Neural cell (in vitro differentiated cells): Measurements from ENCODE around the gene EXD3. TPM values are rescaled to one million over a fixed set of nuclear protein-coding genes. Genes with fewer than 3 reads are reported as not detected.

Experiments
- H2AFZ ChIP-seq: fragments of 200-600, 300-800 bp; sonication (generic), shearing (Covaris generic); 2 replicates; pipeline ENCODE4 v1.6.0; 2014; ENCODE audit warnings: low read depth, mild to moderate bottlenecking, antibody characterized with exemption, low read length, moderate library complexity
- H3F3A ChIP-seq: fragments of 200-600 bp; shearing (Covaris generic); 2 replicates; pipeline ENCODE4 v1.6.1; 2016; ENCODE audit warnings: mild to moderate bottlenecking, moderate library complexity, mixed read lengths, antibody characterized with exemption, low read length; ENCODE audit not compliant: insufficient read depth, poor library complexity, severe bottlenecking
- H3K27ac ChIP-seq: fragments of 200-600, 300-800 bp; sonication (generic), shearing (Covaris generic); 2 replicates; pipeline ENCODE4 v1.5.1; 2014; ENCODE audit warnings: mild to moderate bottlenecking, low read length, moderate library complexity
- H3K27me3 ChIP-seq: fragments of 300-800, 200-600 bp; sonication (generic), shearing (Covaris generic); 2 replicates; pipeline ENCODE4 v1.6.0; 2014; ENCODE audit warnings: mild to moderate bottlenecking, low read depth, low read length, moderate library complexity; ENCODE audit not compliant: insufficient read depth
- H3K36me3 ChIP-seq: fragments of 300-800, 200-600 bp; sonication (generic), shearing (Covaris generic); 2 replicates; pipeline ENCODE4 v1.5.1; 2014; ENCODE audit warnings: mild to moderate bottlenecking, antibody characterized with exemption, low read length, moderate library complexity; ENCODE audit not compliant: insufficient read depth
- H3K4me2 ChIP-seq: fragments of 300-800, 200-600 bp; sonication (generic), shearing (Covaris generic); 2 replicates; pipeline ENCODE4 v1.6.0; 2014; ENCODE audit warnings: mild to moderate bottlenecking, low read length
- H3K4me3 ChIP-seq: fragments of 300-800, 200-600 bp; sonication (generic), shearing (Covaris generic); 2 replicates; pipeline ENCODE4 v1.5.1; 2014; ENCODE audit warnings: mild to moderate bottlenecking, low read length, moderate library complexity
- H3K79me2 ChIP-seq: fragments of 200-600 bp; shearing (Covaris generic); replicated peaks from 2 replicates; pipeline ENCODE4 v1.6.0; 2014; ENCODE audit warnings: mild to moderate bottlenecking, low read length, moderate library complexity; ENCODE audit not compliant: insufficient read depth
- H3K9ac ChIP-seq: fragments of 300-800, 200-600 bp; sonication (generic), shearing (Covaris generic); 2 replicates; pipeline ENCODE4 v1.6.1; 2016; ENCODE audit warnings: mild to moderate bottlenecking, low read length, mixed read lengths
- H3K9me2 ChIP-seq: fragments of 200-600 bp; shearing (Covaris generic); 2 replicates; pipeline ENCODE4 v1.6.1; 2016; ENCODE audit warnings: mild to moderate bottlenecking, low read length, mixed read lengths; ENCODE audit not compliant: insufficient read depth
- H3K9me3 ChIP-seq: fragments of 200-600, 300-800 bp; sonication (generic), shearing (Covaris generic); 2 replicates; pipeline ENCODE4 v1.6.1; 2016; ENCODE audit warnings: mild to moderate bottlenecking, mixed run types, low read length, moderate library complexity, mixed read lengths
- H4K20me1 ChIP-seq: fragments of 200-600 bp; shearing (Covaris generic); 2 replicates; pipeline ENCODE4 v1.6.1; 2016; ENCODE audit warnings: mild to moderate bottlenecking, mixed run types; ENCODE audit not compliant: insufficient read depth
- EP300 ChIP-seq: fragments of 450-650 bp; conservative IDR thresholded peaks from 2 replicates; pipeline ENCODE4 v1.6.1; 2014; ENCODE audit warnings: antibody characterized with exemption, mild to moderate bottlenecking, moderate library complexity; ENCODE audit not compliant: poor library complexity, severe bottlenecking
- EZH2 ChIP-seq: fragments of 200-600, 300-800 bp; shearing (Covaris generic), sonication (generic); IDR thresholded peaks from 2 replicates; pipeline ENCODE4 v1.6.1; 2014; ENCODE audit warnings: antibody characterized with exemption, low read length, borderline replicate concordance, mild to moderate bottlenecking; ENCODE audit not compliant: insufficient read depth, poor library complexity, severe bottlenecking
- MXI1 ChIP-seq: fragments of 450-650 bp; conservative IDR thresholded peaks from 2 replicates; pipeline ENCODE4 v1.6.1; 2014; ENCODE audit warnings: antibody characterized with exemption, mild to moderate bottlenecking; ENCODE audit not compliant: poor library complexity, severe bottlenecking
- POLR2AphosphoS5 ChIP-seq: IDR thresholded peaks from 2 replicates; pipeline ENCODE4 v1.6.1; 2012
- RAD21 ChIP-seq: fragments of 450-650 bp; conservative IDR thresholded peaks from 2 replicates; pipeline ENCODE4 v1.6.1; 2014; ENCODE audit warnings: antibody characterized with exemption, mild to moderate bottlenecking, moderate library complexity
- SMC3 ChIP-seq: fragments of 450-650 bp; conservative IDR thresholded peaks from 2 replicates; pipeline ENCODE4 v1.6.1; 2014; ENCODE audit warnings: antibody characterized with exemption, mild to moderate bottlenecking, moderate library complexity; ENCODE audit not compliant: poor library complexity
- TAF1 ChIP-seq: IDR thresholded peaks from 2 replicates; pipeline ENCODE4 v1.6.1; 2012; ENCODE audit warnings: low read depth
- polyA plus RNA-seq: library from polyadenylated mRNA; depleted of rRNA; stranded (reverse); fragments of >200 nt; gene quantifications from 2 replicates; pipeline ENCODE4 v1.2.3, GENCODE V29; 2014
- TF ChIP-seq, protein P1 (sequence below): IDR thresholded peaks from 2 replicates; pipeline ENCODE4 v1.6.1; 2012; ENCODE audit warnings: borderline replicate concordance
- TF ChIP-seq, protein P2 (sequence below): fragments of 450-650 bp; IDR thresholded peaks from 2 replicates; pipeline ENCODE4 v1.5.1; 2014; ENCODE audit warnings: antibody characterized with exemption, mild to moderate bottlenecking, moderate library complexity; ENCODE audit not compliant: poor library complexity, severe bottlenecking

EXD3 gene
- polyA plus RNA-seq, 1 donor from 2014 or later: 32.9 TPM

DNA sequence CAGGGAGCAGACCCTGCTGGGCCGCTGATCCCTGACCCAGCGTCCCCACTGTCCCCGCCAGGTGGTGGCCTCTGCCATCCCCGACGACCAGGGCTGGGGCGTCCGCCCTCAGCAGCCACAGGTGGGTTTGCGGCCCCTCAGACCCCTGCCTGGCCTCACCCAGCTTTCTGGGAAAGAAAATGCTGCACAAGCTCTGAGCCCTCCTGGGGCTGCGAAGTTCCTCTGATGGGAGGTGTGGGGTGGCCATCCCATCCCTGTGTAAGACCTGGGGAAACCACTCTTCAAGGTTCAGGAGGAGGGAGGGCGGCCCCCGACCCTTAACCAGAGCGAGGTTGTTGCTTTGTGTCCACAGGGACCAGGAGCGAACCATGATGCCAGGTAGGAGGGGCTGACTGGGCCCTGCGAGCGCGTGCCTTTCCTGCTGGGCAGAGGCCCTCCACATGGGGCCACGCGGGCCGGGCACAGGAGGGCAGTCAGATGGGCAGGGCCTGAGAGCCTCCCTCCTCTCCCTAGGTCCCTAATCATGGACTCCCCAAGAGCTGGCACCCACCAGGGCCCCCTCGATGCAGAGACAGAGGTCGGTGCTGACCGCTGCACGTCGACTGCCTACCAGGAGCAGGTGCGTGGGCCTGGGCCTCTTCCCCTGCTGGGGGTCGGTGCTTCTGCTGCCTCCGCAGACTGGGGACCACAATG lies 7.9 kb upstream of the EXD3 start:
- TF ChIP-seq EZH2: no peak
- no peak for TF ChIP-seq MXI1
- TF ChIP-seq, protein P1, sequence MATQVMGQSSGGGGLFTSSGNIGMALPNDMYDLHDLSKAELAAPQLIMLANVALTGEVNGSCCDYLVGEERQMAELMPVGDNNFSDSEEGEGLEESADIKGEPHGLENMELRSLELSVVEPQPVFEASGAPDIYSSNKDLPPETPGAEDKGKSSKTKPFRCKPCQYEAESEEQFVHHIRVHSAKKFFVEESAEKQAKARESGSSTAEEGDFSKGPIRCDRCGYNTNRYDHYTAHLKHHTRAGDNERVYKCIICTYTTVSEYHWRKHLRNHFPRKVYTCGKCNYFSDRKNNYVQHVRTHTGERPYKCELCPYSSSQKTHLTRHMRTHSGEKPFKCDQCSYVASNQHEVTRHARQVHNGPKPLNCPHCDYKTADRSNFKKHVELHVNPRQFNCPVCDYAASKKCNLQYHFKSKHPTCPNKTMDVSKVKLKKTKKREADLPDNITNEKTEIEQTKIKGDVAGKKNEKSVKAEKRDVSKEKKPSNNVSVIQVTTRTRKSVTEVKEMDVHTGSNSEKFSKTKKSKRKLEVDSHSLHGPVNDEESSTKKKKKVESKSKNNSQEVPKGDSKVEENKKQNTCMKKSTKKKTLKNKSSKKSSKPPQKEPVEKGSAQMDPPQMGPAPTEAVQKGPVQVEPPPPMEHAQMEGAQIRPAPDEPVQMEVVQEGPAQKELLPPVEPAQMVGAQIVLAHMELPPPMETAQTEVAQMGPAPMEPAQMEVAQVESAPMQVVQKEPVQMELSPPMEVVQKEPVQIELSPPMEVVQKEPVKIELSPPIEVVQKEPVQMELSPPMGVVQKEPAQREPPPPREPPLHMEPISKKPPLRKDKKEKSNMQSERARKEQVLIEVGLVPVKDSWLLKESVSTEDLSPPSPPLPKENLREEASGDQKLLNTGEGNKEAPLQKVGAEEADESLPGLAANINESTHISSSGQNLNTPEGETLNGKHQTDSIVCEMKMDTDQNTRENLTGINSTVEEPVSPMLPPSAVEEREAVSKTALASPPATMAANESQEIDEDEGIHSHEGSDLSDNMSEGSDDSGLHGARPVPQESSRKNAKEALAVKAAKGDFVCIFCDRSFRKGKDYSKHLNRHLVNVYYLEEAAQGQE: no peak
- no peak for TF ChIP-seq POLR2AphosphoS5
- TF ChIP-seq RAD21: no peak
- TF ChIP-seq TAF1: no peak
- no peak for TF ChIP-seq EP300
- no peak for TF ChIP-seq SMC3
- TF ChIP-seq, protein P2, sequence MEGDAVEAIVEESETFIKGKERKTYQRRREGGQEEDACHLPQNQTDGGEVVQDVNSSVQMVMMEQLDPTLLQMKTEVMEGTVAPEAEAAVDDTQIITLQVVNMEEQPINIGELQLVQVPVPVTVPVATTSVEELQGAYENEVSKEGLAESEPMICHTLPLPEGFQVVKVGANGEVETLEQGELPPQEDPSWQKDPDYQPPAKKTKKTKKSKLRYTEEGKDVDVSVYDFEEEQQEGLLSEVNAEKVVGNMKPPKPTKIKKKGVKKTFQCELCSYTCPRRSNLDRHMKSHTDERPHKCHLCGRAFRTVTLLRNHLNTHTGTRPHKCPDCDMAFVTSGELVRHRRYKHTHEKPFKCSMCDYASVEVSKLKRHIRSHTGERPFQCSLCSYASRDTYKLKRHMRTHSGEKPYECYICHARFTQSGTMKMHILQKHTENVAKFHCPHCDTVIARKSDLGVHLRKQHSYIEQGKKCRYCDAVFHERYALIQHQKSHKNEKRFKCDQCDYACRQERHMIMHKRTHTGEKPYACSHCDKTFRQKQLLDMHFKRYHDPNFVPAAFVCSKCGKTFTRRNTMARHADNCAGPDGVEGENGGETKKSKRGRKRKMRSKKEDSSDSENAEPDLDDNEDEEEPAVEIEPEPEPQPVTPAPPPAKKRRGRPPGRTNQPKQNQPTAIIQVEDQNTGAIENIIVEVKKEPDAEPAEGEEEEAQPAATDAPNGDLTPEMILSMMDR: no peak
- Histone ChIP-seq H3K27me3 (no peaks in the 10 kb centered on the region), H3K4me2 (no peak overlapping the region), H3K9me3 (no peaks in the 10 kb centered on the region), H3F3A (no peaks in the 10 kb centered on the region), H3K9ac (no peak overlapping the region), H4K20me1 (no peaks in the 10 kb centered on the region), H3K79me2 (no peaks in the 10 kb centered on the region), H3K9me2 (no peaks in the 10 kb centered on the region), H3K36me3 (no peaks in the 10 kb centered on the region), H2AFZ (no peak overlapping the region), H3K27ac (no peak overlapping the region), H3K4me3 (no peak overlapping the region)

DNA sequence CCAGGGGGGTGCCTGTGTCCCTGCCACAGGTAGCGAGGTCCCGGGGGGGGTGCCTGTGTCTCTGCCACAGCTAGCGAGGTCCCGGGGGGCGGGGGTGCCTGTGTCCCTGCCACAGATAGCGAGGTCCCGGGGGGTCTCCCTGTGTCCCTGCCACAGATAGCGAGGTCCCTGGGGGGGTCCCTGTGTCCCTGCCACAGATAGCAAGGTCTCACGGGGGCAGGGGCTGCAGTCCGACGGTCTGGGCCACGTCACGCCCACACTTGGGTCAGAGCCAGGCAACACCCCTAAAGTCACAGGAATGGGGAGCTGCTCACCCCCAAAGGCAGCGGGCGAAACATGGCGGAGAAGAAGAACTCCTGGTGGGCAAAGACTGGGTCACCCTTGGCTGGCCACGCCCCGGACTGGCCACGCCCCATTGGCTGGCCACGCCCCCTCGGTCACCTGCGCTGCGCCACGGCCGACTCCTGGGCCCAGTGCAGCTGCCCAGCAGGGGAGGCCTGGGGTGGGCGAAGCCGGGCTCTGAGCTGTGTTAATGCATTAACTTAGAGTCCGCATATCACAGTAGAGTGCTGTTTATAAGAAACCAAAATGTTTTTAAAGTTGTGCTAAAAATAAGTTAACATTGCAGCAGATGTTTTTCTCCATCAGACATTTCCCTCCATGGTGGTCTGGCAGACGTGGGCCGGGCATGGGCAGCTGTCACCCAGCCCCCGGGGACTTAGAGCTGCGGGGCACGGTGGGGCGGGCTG lies 7.2 kb upstream of the EXD3 start:
- Histone ChIP-seq H3K36me3 (no peaks in the 10 kb centered on the region), H3F3A (no peaks in the 10 kb centered on the region), H3K9me2 (no peaks in the 10 kb centered on the region), H3K4me2 (no peak overlapping the region), H3K9me3 (no peaks in the 10 kb centered on the region), H4K20me1 (no peaks in the 10 kb centered on the region), H3K4me3 (no peak overlapping the region), H3K9ac (no peak overlapping the region), H2AFZ (no peak overlapping the region), H3K27ac (no peak overlapping the region), H3K27me3 (no peaks in the 10 kb centered on the region), H3K79me2 (no peaks in the 10 kb centered on the region)
- TF ChIP-seq RAD21: no peak
- no peak for TF ChIP-seq TAF1
- TF ChIP-seq, protein P1: no peak
- TF ChIP-seq, protein P2: no peak
- TF ChIP-seq MXI1: no peak
- TF ChIP-seq POLR2AphosphoS5: no peak
- no peak for TF ChIP-seq EZH2
- TF ChIP-seq SMC3: no peak
- no peak for TF ChIP-seq EP300
